HG02588 (cell line): Measurements from ENCODE around the gene GPR158.

ENCODE experiments used
- ATAC-seq: cut with Tn5 transposase; IDR thresholded peaks from one replicate; pipeline ENCODE4 v1.9.1; 2021; ENCODE audit warnings: mild to moderate bottlenecking, moderate library complexity; ENCODE audit not compliant: unreplicated experiment

Gene GPR158

GRCh38 chr10:25492680-25493079 lies 317.9 kb downstream of the GPR158 start:
- ATAC-seq: no peak

- ATAC-seq: no peak
Observed at GRCh38 chr10:25493122-25493893, 318.5 kb downstream of the GPR158 start.

- no peak for ATAC-seq
Observed at GRCh38 chr10:25497246-25497645, 322.4 kb downstream of the GPR158 start.

- no peak for ATAC-seq
Observed at GRCh38 chr10:25498645-25499044, 323.8 kb downstream of the GPR158 start.

GRCh38 chr10:25501912-25502311 lies 327.1 kb downstream of the GPR158 start:
- no peak for ATAC-seq

GRCh38 chr10:25502453-25502852 lies 327.7 kb downstream of the GPR158 start:
- ATAC-seq: no peak

- no peak for ATAC-seq
Observed at GRCh38 chr10:25504306-25504705, 329.5 kb downstream of the GPR158 start.

GRCh38 chr10:25504838-25505237 lies 330.0 kb downstream of the GPR158 start:
- no peak for ATAC-seq

- no peak for ATAC-seq
Observed at GRCh38 chr10:25505466-25505865, 330.7 kb downstream of the GPR158 start.

- ATAC-seq: no peak
Observed at GRCh38 chr10:25506821-25507335, 332.1 kb downstream of the GPR158 start.

- ATAC-seq: no peak
Observed at GRCh38 chr10:25508112-25508815, 333.5 kb downstream of the GPR158 start.

GRCh38 chr10:25509151-25509550 lies 334.4 kb downstream of the GPR158 start:
- no peak for ATAC-seq

GRCh38 chr10:25522294-25522693 lies 347.5 kb downstream of the GPR158 start:
- no peak for ATAC-seq

GRCh38 chr10:25522946-25523608 lies 348.3 kb downstream of the GPR158 start:
- no peak for ATAC-seq

GRCh38 chr10:25530306-25530705 lies 355.5 kb downstream of the GPR158 start:
- ATAC-seq: no peak

GRCh38 chr10:25531457-25532061 lies 356.8 kb downstream of the GPR158 start:
- ATAC-seq: no peak

- no peak for ATAC-seq
Observed at GRCh38 chr10:25532213-25532612, 357.4 kb downstream of the GPR158 start.

- no peak for ATAC-seq
Observed at GRCh38 chr10:25536027-25536426, 361.2 kb downstream of the GPR158 start.

GRCh38 chr10:25547382-25547781 lies 372.6 kb downstream of the GPR158 start:
- no peak for ATAC-seq

GRCh38 chr10:25552283-25552919 lies 377.6 kb downstream of the GPR158 start:
- no peak for ATAC-seq

GRCh38 chr10:25555865-25556264 lies 381.1 kb downstream of the GPR158 start:
- ATAC-seq: no peak
